ENCODE measurements around the gene NPAS4. TPM values are rescaled to one million over a fixed set of nuclear protein-coding genes. Genes with fewer than 3 reads are reported as not detected.

The NPAS4 gene
- total RNA-seq, 2 donors from 2014 or later: 0.09 to 0.47 TPM

DNA sequence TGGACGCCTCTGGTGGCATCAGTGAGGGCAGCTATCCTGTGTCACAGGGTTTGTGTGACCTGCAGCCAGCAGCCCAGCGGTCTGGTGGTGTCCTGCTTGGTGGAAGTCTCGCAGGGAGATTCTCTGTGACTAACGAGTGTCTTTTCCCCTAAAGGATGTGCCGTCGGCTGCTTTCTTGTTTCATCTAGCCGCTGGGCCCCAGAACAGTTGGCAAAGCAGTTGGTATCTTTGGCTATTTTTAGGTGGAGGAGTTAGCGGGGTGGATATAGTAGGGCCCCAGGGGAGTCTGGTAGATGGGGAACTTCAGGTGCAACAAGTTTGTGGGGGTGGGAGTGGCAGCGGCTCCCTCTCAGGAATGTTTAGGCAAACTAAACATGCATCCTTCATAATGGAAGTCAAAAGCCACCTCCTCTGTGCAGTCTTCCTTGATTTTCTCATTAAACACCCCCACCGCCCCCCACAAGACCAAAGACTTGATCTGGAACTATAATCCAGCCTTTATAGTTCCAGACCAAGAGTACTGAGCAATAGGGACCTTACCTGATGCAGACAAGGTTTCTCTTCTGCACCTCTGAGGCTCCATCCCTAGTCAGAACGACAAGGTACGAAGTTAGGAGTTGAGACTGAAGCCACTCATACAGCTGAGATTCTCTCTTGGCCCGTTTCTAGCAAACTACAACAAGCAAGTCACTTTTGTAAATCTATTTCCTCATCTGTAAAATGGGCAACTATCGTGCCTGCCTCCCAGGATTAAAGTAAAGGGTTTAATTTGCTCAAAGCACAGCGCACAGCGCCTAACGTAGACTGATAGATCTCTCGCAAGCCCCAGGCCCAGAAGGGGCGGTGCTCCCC, 44.8 kb downstream of the NPAS4 start:
- DNase-seq (ENCODE audit: low spot score in 2 of 2): no peak
- Mint-ChIP-seq H3K27ac (peak overlapping the region; percentile 65 to 76), H3K36me3 (peaks cover 0 to 4% of the 10 kb centered on the region in 2 donors), H3K9me3 (peaks cover 0 to 13% of the 10 kb centered on the region in 2 donors)
- no peak for ATAC-seq

DNA sequence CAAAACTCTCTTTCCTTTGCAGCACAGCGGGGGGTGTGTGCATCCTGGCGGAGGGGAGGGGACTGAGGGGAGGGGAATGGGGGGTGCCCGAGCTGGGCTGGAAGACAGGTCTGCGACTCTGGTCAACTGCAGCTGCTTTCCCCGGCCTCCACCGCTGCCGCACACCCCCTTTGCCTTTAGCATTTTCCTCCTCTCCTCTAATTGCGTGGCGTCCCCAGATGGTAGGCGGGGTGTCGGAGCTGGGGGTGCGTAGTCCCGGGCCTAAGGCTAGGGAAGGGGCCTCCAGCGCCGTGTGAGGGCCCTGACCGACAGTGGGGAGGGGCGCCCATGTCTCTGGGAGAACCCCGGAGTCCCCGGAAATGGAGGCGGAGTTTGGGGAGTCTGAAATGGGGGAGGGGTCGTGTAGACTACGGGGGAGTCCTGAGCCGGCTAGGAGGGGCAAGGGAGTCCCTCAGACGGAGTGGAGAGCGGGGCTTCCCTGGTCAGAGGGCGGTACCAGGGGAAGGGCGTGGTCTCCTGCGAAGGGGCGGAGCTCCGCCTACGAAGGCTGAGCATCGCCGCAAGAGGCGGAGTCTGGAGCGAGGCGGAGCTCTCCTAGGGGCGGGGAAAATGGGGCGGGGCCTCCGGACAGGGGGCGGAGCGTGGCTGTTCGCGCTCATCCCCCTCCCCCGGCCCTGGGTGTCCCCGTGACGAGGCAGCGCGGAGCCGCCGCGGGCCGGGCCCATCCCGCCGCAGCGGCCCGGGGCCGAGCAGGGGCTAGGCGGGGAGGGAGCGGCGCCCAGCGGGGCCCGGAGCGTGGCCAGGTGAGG, 45.6 kb downstream of the NPAS4 start, which contains the start of gene PELI3:
TSS of gene PELI3 (plus strand) at position 681 of the 809 bp plus-strand sequence. CDS start 1,224 bp downstream, outside the sequence.
- peaks cover 0 to 4% of the 10 kb centered on the region in 2 donors for H3K36me3 Mint-ChIP-seq
- ATAC-seq (peak; percentile 86 to 93), DNase-seq (ENCODE audit: low spot score in 2 of 2) (peak; percentile 91 to 95)
- peak within 1 kb of the TSS; percentile 82 to 93 for H3K27ac Mint-ChIP-seq
- peaks cover 0 to 13% of the 10 kb centered on the region in 2 donors for H3K9me3 Mint-ChIP-seq

DNA sequence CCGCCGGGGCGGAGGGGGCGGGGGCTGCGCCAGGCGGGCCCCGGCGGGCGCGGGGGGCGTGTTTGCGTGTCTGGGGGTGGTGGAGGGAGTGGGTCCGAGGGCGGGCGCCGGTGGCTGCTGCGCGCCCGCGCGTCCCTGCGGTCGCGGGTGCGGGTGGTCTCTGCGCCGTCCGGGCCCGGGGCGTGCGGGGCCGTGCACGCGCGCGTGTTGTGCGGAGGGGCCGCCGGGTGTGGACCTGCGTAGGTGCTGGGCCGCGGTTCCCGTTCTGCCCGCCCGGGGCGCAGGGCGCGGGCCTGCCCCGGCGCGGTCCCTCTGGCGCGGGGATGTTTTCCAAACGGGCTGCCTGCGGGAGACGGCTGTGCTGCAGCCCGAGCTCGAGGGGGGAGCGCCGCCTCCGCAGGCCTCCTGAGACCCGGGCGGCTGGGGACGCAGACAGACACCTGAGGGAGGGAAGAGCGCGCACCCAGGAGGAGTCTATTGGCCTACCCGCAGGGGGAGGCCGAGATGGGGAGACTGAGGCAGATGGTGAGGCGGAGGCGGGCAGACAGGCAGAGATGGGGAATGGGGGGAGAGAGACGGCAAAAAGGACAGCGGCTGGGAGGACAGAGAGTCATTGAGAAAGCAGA, 46.3 kb downstream of the NPAS4 start:
- ATAC-seq: peak; percentile 47 to 58
- peaks cover 0 to 13% of the 10 kb centered on the region in 2 donors for H3K9me3 Mint-ChIP-seq

DNA sequence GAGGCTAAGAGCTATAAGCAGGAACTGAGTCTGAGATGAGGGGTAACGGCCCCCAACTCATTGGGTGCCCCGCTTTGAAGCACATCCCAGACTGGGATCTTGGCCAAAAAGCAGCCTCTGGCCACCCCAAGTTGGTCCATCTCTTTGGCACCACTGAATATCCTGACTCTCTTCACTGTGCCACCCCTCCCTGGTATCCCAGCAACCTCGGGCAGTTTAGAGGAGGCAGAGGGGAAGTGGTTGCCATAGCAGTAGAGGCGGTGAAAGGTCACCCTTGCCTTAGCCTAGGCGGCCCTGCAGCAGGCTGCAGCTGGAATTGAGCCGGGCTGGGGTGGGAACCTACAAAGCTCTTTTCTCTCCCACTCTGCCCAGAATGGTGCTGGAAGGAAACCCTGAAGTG, 46.9 kb downstream of the NPAS4 start:
- H3K36me3 Mint-ChIP-seq: no peaks in the 10 kb centered on the region

More for the DNA sequence above, 46.3 kb downstream of the NPAS4 start:
- peaks cover 0 to 2% of the 10 kb centered on the region in 2 donors for H3K36me3 Mint-ChIP-seq
- peak in 1 of 2 donors; percentile 57 for DNase-seq (ENCODE audit: low spot score in 2 of 2)
- H3K27ac Mint-ChIP-seq: peak overlapping the region; percentile 82 to 93

DNA sequence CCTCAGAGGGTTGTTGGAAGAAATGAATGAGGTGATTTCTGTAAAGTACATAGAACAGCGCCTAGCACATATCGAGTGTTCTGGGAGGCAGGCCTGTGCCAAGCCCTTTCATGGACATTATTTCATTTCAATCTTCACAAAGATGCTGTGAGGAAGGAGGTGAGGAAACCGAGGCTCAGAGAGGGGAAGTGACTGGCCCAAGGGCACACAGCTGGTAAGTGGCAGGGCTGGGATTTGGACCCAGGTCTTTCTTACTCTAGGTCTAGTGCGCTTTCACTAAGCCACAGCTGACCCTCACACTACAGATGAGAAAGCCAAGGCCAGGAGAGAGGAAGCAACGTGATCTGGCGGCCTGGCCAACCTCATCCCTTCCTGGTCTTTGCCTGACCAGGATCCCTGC, 47.9 kb downstream of the NPAS4 start:
- ATAC-seq (no peak), DNase-seq (ENCODE audit: low spot score in 2 of 2) (no peak)
- Mint-ChIP-seq H3K9me3 (no peaks in the 10 kb centered on the region), H3K36me3 (no peaks in the 10 kb centered on the region), H3K27ac (no peak overlapping the region)

More for the DNA sequence above, 46.9 kb downstream of the NPAS4 start:
- ATAC-seq (peak in 1 of 2 donors; percentile 41), DNase-seq (ENCODE audit: low spot score in 2 of 2) (no peak)
- peaks cover 0 to 7% of the 10 kb centered on the region in 2 donors for H3K9me3 Mint-ChIP-seq
- peak overlapping the region; percentile 82 to 93 for H3K27ac Mint-ChIP-seq

DNA sequence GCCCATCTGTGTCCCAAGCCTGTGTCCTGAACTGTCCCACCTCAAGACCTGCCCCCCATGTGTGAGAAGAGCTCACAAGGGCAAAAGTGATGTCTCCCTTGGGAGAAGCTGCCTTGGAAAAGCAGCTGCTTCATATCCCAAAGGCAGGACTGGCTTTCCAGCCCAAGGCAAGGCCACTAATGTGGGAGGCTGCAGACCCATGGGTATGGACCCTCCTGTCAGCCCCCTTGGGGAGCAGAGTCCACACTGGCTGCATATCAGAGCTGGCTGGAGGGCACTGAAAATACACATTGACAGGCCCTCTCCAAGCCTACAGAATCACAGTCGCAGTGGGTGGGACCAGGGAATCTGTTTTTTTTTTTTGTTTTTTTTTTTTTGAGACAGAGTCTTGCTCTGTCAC, 48.6 kb downstream of the NPAS4 start:
- ATAC-seq (no peak), DNase-seq (ENCODE audit: low spot score in 2 of 2) (no peak)
- Mint-ChIP-seq H3K9me3 (no peaks in the 10 kb centered on the region), H3K36me3 (no peaks in the 10 kb centered on the region), H3K27ac (no peak overlapping the region)

DNA sequence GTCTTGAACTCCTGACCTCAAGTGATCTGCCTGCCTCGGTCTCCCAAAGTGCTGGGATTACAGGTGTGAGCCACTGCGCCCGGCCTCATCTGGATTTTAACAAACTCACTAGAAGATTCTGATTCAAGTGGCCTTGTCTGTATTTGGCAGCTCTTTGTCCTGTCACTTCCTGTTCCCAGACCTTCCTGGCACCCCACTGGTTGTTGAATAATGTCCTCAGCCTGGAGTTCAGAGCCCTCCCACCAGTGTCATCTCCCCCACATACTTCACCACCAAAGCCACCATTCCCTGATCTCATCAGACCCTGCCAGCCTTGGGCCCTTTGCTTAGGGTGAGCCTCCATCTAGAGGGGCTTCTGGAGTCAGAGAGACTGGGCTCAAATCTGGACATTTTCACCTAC, 49.2 kb downstream of the NPAS4 start:
- ATAC-seq (no peak), DNase-seq (ENCODE audit: low spot score in 2 of 2) (no peak)
- Mint-ChIP-seq H3K36me3 (no peaks in the 10 kb centered on the region), H3K27ac (peak overlapping the region in 1 of 2 donors; percentile 13), H3K9me3 (no peaks in the 10 kb centered on the region)

DNA sequence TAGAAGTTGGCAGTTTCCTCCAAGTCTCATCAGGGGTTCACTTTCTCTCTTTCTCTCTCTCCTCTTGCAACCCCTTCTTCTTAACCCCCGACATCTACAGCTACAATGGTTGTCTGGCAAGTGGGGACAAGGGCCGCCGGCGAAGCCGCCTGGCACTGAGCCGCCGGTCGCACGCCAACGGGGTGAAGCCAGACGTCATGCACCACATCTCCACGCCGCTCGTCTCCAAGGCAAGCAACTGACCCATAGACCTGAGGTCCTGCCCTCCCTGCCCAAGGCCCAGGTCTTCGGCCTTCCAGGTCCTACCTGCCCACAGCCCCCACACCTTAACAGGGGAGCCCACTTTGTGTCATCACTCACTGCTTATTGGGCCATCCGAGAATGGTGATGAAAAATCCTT, 50.3 kb downstream of the NPAS4 start:
- Mint-ChIP-seq H3K9me3 (no peaks in the 10 kb centered on the region), H3K36me3 (no peaks in the 10 kb centered on the region), H3K27ac (no peak overlapping the region)
- DNase-seq (ENCODE audit: low spot score in 2 of 2) (no peak), ATAC-seq (no peak)

DNA sequence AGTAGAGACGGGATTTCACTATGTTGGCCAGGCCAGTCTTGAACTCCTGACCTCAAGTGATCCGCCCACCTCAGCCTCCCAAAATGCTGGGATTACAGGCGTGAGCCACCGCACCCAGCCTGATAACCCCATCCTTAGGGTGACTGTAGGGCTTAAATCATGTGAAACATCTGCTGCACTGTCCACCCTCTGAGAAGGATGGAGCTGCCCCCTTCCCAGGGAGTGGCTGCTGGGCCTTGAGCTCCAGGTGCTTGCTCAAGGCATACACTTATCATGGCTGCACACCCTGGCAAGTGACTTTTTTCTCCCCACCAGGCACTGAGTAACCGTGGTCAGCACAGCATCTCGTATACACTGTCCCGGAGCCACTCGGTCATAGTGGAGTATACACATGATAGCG, 51.2 kb downstream of the NPAS4 start:
- no peak for ATAC-seq
- no peak for DNase-seq (ENCODE audit: low spot score in 2 of 2)
- no peak overlapping the region for H3K27ac Mint-ChIP-seq

DNA sequence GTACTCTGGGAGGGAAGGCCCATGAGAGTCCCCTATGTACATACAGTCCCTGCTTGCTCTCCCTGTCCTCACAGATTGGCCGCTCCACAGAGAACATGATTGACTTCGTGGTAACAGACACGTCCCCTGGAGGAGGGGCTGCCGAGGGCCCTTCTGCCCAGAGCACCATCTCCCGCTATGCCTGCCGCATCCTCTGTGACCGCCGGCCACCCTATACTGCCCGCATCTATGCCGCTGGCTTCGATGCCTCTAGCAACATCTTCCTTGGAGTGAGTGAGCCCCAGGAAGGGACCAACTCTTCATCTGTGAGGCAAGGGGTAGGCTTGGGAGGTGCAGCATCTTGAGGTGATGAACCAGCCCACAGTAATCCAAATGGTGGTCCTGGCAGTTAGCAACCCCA, 52.3 kb downstream of the NPAS4 start:
- H3K36me3 Mint-ChIP-seq: no peaks in the 10 kb centered on the region
- no peak overlapping the region for H3K27ac Mint-ChIP-seq
- ATAC-seq (no peak), DNase-seq (ENCODE audit: low spot score in 2 of 2) (no peak)
- no peaks in the 10 kb centered on the region for H3K9me3 Mint-ChIP-seq

More for the DNA sequence above, 51.2 kb downstream of the NPAS4 start:
- no peaks in the 10 kb centered on the region for H3K9me3 Mint-ChIP-seq
- no peaks in the 10 kb centered on the region for H3K36me3 Mint-ChIP-seq

DNA sequence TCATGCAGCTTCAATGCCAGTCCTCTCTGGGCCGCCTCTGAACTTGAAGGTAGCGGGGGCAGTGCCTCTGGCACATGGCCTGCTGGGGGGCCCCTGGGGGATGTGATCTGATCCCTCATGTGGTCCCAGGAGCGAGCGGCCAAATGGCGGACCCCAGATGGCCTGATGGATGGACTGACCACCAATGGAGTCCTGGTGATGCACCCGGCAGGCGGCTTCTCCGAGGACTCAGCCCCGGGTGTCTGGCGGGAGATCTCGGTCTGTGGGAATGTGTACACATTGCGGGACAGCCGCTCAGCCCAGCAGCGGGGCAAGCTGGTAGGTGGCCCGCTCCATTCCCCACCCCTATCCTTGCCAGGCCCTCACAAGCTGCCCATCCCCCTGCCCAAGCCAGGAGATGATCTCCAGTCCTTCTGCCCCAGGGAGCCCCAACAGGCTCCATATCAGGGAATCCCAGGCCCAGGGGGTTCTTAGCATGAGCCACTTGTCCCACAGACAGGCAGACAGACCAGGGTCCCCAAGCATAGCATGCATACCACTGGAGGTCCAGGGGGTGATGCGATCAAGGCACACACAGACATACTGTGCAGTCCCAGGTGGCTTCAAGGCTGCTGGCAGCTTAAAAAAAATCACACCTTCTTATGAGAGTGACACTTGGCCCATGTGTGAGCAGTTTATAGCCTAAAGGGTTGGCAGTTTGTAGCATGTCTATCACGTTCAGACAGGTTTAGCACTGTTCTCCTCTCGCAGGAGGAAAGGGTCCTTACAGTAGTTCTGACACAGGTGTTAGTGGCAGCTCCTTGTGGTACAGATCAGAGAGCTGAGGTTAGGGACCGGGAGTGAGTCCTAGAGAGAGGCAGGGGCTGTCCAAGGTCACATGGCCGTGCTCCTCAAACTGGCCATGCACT, 53.0 kb downstream of the NPAS4 start:
- Mint-ChIP-seq H3K36me3 (no peaks in the 10 kb centered on the region), H3K9me3 (no peaks in the 10 kb centered on the region), H3K27ac (peak overlapping the region in 1 of 2 donors; percentile 79)
- ATAC-seq (no peak), DNase-seq (ENCODE audit: low spot score in 2 of 2) (no peak)

DNA sequence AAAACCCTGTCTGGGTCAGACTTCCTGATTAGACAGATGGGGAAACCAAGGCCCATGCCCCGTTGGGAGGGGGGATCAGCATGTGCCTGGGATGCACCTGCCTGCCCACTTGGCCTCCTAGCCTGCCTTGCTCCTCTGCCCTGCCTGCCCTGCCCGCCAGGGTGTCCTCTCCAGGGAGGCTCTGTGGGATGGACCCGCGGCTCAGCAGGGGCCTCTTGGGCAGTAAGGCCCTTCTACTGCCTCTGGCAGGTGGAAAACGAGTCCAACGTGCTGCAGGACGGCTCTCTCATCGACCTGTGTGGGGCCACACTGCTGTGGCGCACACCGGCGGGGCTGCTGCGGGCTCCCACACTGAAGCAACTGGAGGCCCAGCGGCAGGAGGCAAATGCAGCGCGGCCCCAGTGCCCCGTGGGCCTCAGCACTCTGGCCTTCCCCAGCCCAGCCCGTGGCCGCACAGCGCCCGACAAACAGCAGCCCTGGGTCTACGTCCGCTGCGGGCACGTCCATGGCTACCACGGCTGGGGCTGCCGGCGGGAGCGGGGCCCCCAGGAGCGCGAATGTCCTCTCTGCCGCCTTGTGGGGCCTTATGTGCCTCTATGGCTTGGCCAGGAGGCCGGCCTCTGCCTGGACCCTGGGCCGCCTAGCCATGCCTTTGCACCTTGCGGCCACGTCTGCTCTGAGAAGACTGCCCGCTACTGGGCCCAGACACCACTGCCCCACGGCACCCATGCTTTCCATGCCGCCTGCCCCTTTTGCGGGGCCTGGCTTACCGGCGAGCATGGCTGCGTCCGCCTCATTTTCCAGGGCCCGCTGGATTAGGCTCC, 54.7 kb downstream of the NPAS4 start:
- ATAC-seq (no peak), DNase-seq (ENCODE audit: low spot score in 2 of 2) (no peak)
- Mint-ChIP-seq H3K9me3 (no peaks in the 10 kb centered on the region), H3K36me3 (peaks cover 0 to 4% of the 10 kb centered on the region in 2 donors), H3K27ac (no peak overlapping the region)
